Ishikawa (cell line): ENCODE results near the gene KCTD2.
A peak's percentile ranks its signal among the peaks of the same experiment; 100 is the strongest.

Source experiments
- CEBPB ChIP-seq: IDR thresholded peaks from 2 replicates; pipeline ENCODE4 v1.6.1; 2012
- EGR1 ChIP-seq: IDR thresholded peaks from 2 replicates; pipeline ENCODE4 v1.6.1; 2012
- MAX ChIP-seq: IDR thresholded peaks from 2 replicates; pipeline ENCODE4 v1.6.1; 2012
- NFIC ChIP-seq: IDR thresholded peaks from 2 replicates; pipeline ENCODE4 v1.6.1; 2012

GRCh38 chr17:75088465-75089417 is 41.7 kb downstream of the KCTD2 start:
- no peak for TF ChIP-seq CEBPB
- 0 out of 2 replicates have a peak, but pooled peaks have one; percentile 17 for TF ChIP-seq NFIC
- no peak for TF ChIP-seq EGR1
- no peak; the same call in none of the 2 replicates for TF ChIP-seq MAX
